ENCODE data around the gene FAF1. TPM values are rescaled to one million over a fixed set of nuclear protein-coding genes. Genes with fewer than 3 reads are reported as not detected.

FAF1 gene
- total RNA-seq, 1 donor from 2014 or later: 54.3 TPM

- H3K27me3 Mint-ChIP-seq (ENCODE audit: unreplicated experiment): peaks cover 1% of the 10 kb centered on the region
These were observed 350.6 kb downstream of the FAF1 start for GRCh38 chr1:50609508-50609907.

GRCh38 chr1:50605186-50605875 lies 354.7 kb downstream of the FAF1 start:
- DNase-seq (ENCODE audit: low spot score): peak; percentile 45
- no peaks in the 10 kb centered on the region for H3K9me3 Mint-ChIP-seq (ENCODE audit: unreplicated experiment)
- peak; percentile 15 for TF ChIP-seq CTCF (IDR thresholded peaks at IDR 0.05; ENCODE audit: unreplicated experiment)
- H3K36me3 Mint-ChIP-seq (ENCODE audit: low read depth, unreplicated experiment): no peaks in the 10 kb centered on the region
- H3K27me3 Mint-ChIP-seq (ENCODE audit: unreplicated experiment): no peaks in the 10 kb centered on the region
- no peak overlapping the region for H3K4me3 Mint-ChIP-seq (ENCODE audit: unreplicated experiment)
- no peaks in the 10 kb centered on the region for H3K4me1 Mint-ChIP-seq (ENCODE audit: unreplicated experiment)
- H3K27ac Mint-ChIP-seq (ENCODE audit: unreplicated experiment): no peak overlapping the region

More at GRCh38 chr1:50609508-50609907, 350.6 kb downstream of the FAF1 start:
- no peak for TF ChIP-seq CTCF (IDR thresholded peaks at IDR 0.05; ENCODE audit: unreplicated experiment)
- H3K4me3 Mint-ChIP-seq (ENCODE audit: unreplicated experiment): no peak overlapping the region
- DNase-seq (ENCODE audit: low spot score): no peak
- no peaks in the 10 kb centered on the region for H3K4me1 Mint-ChIP-seq (ENCODE audit: unreplicated experiment)
- H3K9me3 Mint-ChIP-seq (ENCODE audit: unreplicated experiment): no peaks in the 10 kb centered on the region
- no peak overlapping the region for H3K27ac Mint-ChIP-seq (ENCODE audit: unreplicated experiment)
- H3K36me3 Mint-ChIP-seq (ENCODE audit: low read depth, unreplicated experiment): no peaks in the 10 kb centered on the region

- Mint-ChIP-seq H3K36me3 (ENCODE audit: low read depth, unreplicated experiment) (no peaks in the 10 kb centered on the region), H3K27ac (ENCODE audit: unreplicated experiment) (no peak overlapping the region), H3K4me1 (ENCODE audit: unreplicated experiment) (no peaks in the 10 kb centered on the region), H3K4me3 (ENCODE audit: unreplicated experiment) (no peak overlapping the region), H3K9me3 (ENCODE audit: unreplicated experiment) (no peaks in the 10 kb centered on the region), H3K27me3 (ENCODE audit: unreplicated experiment) (no peaks in the 10 kb centered on the region)
- TF ChIP-seq CTCF (IDR thresholded peaks at IDR 0.05; ENCODE audit: unreplicated experiment): no peak
- no peak for DNase-seq (ENCODE audit: low spot score)
These were observed 355.5 kb downstream of the FAF1 start for GRCh38 chr1:50604580-50604979.

- H3K27me3 Mint-ChIP-seq (ENCODE audit: unreplicated experiment): no peaks in the 10 kb centered on the region
- H3K4me1 Mint-ChIP-seq (ENCODE audit: unreplicated experiment): no peaks in the 10 kb centered on the region
- no peak overlapping the region for H3K4me3 Mint-ChIP-seq (ENCODE audit: unreplicated experiment)
- H3K27ac Mint-ChIP-seq (ENCODE audit: unreplicated experiment): no peak overlapping the region
- TF ChIP-seq CTCF (IDR thresholded peaks at IDR 0.05; ENCODE audit: unreplicated experiment): no peak
- no peaks in the 10 kb centered on the region for H3K36me3 Mint-ChIP-seq (ENCODE audit: low read depth, unreplicated experiment)
- no peaks in the 10 kb centered on the region for H3K9me3 Mint-ChIP-seq (ENCODE audit: unreplicated experiment)
- no peak for DNase-seq (ENCODE audit: low spot score)
These were observed 356.5 kb downstream of the FAF1 start for GRCh38 chr1:50603274-50604271.

All from endothelial cell (in vitro differentiated cells).